Femur (tissue), 1 donor: Measurements from ENCODE around the gene SPINT2.
A peak's percentile ranks its signal among the peaks of the same experiment; 100 is the strongest.
"Not testable (repeated sequence)": the region's sequence is repeated elsewhere in the genome, so short reads cannot be mapped to it uniquely, and the experiment has no call there.

ENCODE experiments used
- DNase-seq: peaks from one replicate; pipeline ENCODE4 v3.0.0-alpha.2; 2017

SPINT2 gene, protein sequence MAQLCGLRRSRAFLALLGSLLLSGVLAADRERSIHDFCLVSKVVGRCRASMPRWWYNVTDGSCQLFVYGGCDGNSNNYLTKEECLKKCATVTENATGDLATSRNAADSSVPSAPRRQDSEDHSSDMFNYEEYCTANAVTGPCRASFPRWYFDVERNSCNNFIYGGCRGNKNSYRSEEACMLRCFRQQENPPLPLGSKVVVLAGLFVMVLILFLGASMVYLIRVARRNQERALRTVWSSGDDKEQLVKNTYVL

DNA sequence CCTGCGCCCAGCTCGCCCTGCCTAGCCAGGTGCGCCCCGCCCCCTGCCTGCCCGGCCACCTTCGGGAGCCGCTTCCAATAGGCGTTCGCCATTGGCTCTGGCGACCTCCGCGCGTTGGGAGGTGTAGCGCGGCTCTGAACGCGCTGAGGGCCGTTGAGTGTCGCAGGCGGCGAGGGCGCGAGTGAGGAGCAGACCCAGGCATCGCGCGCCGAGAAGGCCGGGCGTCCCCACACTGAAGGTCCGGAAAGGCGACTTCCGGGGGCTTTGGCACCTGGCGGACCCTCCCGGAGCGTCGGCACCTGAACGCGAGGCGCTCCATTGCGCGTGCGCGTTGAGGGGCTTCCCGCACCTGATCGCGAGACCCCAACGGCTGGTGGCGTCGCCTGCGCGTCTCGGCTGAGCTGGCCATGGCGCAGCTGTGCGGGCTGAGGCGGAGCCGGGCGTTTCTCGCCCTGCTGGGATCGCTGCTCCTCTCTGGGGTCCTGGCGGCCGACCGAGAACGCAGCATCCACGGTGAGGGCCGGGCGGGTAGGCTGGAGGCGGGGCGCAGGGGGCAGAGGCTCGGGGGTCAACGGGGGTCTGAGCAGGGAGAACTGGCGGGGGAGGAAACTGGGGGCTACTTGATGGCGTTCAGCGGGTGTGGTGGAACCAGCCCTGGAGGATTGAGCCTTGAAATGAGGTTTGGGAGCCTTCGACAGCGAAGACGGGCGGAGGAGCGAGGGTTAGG lies at the start of gene SPINT2:
TSS of gene SPINT2 (plus strand) at position 88 of the 727 bp plus-strand sequence. CDS start at position 408, 320 bp downstream.
- DNase-seq = peak; percentile 55

DNA sequence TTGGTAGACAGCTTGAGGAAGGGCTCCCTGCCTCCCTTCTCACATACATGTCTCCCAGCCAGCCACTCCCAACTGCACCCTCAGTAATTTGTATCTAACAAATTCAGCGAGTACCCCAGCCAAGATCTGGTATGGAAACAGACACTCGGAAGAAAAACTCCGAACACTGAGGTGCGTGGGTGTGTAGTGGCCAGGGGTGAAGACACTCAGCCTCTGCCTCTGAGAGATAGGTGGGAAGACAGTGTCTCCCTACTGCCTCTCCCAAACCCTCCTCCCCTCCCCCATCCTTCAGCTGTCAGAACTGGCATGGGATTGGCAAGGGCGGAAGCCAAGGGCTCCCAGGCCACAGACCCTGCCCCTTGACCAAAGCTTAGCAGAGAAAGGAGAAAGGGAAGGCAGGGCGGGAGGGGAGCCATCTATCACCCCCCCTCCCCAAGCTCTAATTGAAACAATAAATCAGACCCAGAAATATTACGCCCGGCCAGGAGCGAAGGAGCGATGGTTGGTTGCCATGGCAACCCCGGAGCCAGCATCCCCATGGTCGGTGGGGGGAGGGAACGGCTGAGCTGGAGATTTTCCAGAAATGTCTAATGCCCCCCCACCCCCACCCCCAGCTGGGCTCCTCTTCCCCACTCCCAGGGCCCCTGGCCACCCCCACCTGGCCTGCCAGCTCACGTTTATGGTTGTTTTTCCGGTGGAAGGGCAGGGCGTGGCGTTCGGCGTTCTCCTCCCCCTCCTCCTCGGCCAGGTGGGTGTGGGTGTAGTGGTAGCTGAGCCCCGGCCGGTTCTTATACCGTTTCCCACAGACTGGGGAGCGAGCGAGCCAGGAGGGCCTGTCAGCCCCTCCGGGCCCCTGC lies 47.4 kb upstream of the SPINT2 start:
- DNase-seq = no peak

DNA sequence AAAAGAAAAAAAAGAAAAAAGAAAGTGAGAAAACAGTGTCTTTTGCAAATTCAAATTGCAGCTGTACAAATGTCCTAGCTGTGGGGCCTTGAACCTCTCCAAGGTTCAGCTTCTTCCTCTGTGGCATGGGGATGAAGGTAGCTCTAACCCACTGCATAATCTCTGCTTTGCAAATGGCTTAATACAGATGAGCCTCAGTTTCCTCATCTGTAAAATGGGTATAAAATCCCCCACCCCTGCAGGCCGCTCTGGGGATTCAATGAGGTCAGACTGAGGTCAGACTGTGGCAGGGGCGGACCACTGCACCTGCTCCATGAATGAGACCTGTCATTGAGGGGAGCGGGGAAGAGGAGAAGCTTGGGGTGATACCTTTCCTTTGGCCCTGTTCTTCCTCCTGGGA lies 46.2 kb upstream of the SPINT2 start:
- no peak for DNase-seq

DNA sequence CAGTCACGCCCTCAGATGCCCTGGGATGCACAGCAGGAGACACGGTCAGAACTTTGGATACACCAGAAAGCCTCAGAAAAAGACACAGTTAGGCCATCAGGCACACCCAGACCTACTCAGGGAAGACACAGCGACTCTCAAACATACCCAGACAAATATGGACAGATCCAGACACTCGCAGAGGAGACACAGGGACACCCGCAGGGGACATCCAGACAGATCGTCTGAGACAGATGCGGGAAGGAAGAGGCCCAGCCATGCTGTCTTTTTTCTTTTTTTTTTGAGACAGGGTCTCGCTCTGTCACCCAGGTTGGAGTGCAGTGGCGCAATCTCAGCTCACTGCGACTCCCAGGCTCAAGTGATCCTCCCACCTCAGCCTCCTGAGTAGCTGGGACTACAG lies 45.2 kb upstream of the SPINT2 start:
- no peak for DNase-seq

DNA sequence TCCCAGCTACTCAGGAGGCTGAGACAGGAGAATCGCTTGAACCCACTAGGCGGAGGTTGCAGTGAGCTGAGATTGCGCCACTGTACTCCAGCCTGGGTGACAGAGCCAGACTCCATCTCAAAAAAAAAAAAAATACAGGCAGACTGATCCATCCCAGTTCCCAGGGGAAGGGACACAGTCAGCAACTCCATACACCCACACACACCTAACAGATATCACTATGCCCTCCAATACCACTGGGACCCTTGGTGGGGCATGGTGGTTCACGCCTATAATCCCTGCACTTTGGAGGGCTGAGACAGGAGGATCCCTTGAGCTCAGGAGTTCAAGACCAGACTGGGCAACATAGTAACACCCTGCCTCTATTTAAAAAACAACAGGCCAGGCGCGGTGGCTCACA lies 43.0 kb upstream of the SPINT2 start:
- no peak for DNase-seq

DNA sequence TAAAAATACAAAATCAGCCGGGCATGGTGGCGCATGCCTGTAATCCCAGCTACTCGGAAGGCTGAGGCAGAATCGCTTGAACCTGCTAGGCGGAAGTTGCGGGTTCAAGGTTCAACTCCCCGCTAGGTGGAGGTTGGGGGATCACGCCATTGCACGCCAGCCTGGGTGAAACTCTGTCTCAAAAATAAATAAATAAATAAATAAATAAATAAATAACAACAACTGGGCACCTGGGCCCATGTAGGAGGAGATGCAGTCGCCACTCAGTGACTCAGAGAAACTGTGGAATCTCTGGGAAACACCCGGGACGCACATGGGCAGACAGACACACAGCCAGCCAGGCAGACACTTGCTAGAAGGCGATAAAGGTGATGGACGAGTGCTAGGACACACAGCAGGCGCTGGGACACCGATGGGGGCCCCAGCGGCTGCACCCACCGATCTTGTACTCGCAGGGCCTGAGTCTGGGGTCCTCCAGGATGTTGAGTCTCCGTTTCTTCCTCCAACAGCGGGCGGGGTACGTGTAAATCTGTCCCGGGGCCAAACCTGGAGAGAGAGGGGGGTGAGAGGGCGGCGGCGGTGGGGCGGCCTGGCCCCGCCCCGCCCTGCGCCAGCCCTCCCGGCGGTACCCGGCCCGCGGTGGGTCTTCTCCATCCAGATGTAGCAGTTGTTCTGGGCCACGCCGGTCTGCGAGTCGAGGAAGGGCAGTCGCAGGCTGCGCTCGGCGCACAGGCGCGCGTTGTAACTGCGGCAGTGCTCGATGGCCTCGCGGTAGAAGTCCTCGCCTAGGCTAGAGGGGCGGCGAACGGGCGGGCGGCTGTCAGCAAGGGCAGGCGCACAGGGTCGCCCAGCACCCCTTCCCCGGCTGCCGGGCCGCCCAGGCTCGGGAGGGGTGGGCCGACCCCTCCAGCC lies 42.2 kb upstream of the SPINT2 start:
- DNase-seq = no peak

DNA sequence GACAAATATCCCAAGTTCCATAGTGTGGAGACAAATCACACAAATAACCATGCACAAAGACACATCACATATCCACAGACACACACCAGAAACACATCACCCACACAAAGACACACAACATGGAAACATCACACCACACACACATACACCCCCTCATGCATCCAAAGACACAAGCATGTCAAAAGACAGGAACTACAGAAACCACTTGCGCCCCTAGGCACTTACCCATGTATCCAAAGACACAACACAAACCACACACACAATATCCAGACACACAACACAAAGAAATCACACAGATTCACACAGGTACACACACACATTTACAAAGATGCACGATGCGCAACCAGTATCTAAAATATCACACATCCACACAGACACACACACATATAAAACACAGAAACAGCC lies 41.3 kb upstream of the SPINT2 start:
- DNase-seq = no peak

DNA sequence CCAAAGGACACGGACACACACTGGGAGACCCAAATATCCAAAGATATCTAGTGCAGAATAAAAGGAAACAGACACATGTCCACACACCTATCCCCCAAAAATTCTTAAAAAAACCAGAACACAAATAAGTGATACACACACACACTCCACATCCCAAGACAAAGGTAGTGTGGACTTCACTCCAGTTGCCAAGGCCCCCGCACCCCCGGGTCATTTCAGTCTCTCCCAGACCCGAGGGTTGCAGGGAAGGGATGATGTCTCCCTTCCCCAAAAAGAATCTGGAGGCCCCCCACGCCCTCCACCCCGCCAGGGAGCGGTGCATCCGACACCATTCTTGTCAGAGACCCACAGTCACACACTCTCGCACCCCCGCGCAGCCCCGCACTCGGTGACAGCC lies 40.8 kb upstream of the SPINT2 start:
- no peak for DNase-seq

DNA sequence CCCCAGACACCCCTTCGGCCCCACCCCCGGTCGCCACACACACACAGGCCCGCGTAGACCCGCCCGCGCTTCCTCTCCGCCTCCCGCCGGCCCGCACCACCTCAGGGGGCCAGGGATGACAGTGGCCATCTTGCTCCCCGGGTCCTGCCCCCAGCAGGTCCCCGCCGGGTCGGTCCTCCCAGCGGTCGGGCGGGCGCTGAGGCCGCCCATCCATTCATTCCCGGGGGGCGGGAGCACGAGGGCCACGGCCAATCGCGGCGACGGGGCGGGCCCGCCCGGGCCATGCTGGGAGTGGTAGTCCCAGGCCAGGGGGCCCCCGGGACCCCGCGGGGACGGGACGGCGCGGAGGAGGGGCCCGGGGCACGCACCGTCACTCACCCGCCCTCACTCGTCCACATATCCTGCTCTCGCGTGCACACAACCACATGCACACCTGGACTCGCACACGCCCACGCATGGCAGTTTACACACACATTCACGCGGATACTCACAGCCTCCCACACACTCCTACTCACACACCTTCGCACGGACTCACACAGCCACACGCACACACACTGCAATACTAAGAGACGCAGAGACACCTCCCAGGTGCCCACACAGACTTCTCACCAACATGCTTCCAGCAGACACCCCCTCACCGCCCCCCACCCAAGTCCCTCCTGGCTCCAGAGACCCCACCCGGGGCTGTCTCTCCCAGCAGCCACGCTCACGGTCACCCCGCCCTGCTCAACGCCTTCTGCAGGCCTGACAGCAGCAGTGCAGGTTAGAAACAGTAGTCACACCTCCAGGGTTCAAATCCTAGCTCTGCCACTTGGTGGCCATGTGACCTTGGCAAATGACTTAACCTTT lies 40.1 kb upstream of the SPINT2 start, which contains the start of gene DPF1:
TSS of gene DPF1 (minus strand) at position 209 of the 849 bp plus-strand sequence. CDS start at position 129, 80 bp downstream.
- peak; percentile 86 for DNase-seq

DNA sequence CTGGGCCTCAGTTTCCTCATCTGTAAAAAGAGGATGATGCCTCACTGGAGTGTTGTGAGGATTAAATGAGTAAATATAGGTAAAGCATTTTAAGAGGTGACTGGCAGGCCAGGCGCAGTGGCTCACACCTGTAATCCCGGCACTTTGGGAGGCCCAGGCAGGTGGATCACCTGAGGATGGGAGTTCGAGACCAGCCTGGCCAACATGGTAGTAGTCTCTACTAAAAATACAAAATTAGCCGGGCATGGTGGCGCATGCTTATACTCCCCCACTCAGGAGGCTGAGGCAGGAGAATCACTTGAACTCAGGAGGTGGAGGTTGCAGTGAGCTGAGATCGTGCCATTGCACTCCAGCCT lies 39.5 kb upstream of the SPINT2 start:
- DNase-seq = not testable (repeated sequence)

DNA sequence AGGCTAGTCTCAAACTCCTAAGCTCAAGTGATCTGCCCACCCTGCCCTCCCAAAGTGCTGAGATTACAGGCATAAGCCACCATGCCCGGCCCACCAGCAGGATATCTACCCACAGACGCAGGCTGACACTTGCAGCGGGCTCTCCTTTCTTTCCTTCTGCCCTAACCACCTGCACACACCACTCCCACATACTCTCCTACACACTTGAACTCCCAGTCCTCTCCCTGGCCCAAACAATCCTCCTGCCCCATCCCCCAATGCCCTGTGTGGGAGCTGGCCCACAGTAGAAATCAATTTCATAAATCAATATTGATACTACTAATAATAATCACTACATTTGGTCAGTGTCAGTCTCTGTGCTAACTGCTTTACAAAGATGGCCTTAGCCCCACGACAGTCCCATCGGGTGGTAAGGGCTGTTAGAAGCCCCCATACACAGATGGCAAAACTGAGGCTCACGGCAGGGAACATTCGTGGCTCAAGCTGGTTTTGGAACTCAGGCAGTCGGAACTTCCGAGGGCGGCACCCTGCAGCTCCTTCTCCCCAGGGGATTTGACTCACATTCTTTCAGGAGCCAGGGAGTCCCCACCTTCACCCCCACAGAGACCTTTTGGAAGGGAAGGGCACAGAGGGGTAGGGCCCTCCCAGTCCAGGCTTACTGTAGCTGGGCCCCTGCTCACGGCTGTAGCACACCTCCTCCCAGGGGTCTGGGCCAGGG lies 36.9 kb upstream of the SPINT2 start:
- DNase-seq = no peak

DNA sequence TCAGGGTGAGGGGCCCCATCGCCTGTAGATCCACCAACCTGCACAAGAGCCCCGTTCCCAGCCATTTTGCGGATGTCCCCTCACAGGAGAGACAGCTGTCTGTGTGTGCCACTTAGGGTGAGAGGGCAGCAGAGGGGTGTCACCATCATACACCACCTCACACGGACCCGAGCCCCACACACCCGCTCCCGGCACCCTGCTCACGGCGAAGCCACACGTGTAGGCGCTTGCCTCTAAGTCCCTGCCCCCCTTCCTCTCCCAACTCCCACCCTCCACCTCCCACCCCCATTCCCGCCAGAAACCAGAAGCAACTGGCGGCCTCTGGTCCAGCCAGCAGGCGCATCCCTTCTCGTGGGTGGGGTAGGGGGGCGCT lies 36.4 kb upstream of the SPINT2 start:
- DNase-seq = no peak

DNA sequence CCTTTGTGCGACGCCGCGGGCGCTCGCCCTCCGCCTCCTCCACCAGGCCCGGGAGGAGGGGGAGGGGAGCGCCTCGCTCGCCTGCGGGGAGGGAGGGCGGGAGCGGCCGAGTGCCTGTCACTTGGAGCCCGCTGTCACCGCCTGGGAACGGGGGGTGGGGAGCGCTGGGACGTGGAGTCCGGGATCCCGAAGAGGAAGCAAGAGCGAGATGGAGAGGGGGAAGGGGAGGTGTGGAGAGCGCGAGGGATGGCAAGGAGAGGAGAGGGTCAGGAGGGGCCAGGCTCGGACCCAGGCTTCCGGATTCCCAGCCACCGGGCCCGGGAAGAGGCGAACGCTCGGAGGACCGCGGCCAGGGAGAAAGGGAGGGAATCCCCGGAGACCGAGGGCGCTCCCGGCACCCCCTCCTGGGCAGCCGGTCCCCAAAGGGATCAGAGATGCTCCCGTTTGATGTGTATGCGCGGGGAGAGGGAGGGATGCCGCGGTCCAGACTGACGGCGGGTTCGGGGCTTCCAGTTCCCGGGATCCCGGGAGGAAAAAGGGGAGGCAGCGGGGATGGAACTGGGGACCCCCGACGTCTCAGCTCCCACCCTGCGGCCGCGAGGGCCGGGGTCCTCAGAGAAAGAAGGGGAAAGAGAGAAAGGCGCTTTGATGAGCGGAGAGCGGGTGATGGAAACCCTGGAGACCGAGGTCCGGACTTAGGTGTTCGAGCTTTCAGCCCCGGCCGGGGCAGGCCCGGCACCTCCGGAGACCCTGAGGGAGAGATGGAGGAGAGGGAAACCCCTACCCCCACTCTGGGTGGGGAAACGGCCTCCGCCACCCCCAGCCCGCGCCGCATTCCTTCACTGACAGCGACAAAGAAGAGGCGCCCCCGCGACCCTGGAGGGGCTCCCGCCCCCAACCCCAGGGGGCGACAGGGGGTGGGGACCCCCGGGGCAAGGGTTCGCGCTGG lies 35.6 kb upstream of the SPINT2 start:
- no peak for DNase-seq

DNA sequence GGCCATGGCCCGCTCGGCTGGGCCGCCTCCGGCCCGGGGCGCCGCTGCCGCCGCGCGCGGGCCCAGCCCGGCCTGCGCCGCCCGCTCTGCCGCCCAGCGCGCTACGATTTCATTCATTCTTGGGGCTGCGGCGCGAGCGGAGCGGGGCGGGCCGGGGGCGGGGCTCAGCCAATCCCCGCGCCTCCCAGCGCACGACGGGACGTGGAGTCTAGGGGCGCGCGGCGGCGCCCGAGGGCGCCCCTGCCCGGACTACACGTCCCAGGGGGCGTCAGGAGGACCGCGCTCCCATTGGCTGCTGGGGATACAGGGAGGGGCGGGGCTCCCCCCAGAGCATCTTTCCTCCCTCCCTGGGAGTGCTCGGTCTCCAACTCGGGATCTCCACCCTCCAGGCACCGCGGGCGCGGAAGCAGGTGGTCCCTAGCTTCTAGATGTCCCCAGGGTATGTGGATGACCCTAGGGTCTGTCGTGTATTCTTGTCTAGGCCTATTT lies 34.7 kb upstream of the SPINT2 start:
- DNase-seq = peak; percentile 78

DNA sequence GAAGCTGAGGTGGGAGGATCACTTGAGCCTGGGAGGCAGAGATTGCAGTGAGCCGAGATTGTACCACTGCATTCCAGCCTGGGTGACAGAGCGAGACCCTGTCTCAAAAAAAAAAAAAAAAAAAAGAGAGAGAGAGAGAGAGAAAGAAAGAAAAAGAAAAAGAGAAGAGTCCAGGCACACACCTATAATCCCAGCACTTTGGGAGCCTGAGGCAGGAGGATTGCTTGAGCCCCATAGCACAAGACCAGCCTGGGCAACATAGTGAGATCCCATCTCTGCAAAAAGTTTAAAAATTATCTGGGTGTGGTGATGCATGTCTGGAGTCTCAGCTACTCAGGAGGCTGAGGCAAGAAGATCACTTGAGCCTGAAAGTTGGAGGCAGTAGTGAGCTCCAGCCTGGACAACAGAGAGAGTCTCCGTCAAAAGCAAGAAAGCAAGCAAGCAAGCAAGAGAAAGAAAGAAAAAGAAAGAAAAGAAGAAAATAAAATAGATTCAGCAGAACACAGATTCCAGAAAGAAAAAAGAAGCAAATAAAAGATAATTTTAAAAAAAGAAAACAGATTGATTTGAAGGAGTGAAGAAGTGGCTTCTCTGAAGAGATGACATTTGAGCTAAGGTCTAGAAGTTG lies 33.8 kb upstream of the SPINT2 start:
- DNase-seq = not testable (repeated sequence)

DNA sequence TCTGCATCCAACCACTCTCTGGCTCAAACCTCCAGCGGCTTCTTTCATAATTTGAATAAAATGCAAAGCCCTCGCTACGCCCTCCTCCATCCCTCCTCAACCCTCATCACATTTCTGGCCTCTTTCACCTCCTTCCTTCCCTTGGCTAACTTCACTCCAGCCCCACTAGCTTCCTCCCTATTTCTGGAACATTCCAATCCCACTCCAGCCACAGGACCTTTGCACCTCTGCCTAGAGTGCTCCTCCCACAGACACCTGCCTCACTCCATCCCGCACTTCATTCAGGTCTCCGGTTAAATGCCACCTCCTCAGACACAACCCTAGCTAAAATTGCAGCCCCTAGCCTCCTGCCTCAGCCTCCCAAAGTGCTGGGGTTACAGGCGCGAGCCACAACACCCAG lies 32.5 kb upstream of the SPINT2 start:
- no peak for DNase-seq

DNA sequence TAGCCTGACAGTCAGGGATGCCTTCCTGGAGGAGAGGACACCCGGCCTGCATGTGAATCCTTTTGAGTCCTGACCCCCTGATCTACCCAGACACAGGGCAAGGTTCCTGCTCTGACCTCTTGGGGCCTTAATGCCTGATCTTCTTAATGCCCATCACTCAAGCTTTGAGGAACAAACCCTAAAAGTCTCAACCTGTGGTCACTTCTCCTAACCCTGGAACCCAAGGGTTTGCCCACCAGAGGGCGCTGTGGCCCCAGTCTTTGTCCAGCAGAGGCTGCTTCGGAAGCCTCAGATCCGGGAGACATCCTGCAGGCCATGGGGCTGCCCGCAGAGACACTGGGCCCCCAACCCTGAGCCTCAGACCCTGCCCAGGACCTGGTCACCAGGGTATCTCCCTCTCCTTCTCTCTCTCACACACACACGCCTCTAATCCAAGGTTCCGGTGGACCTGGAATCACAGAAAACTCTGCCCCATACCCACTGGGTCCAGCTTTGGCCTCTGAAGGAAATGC lies 30.6 kb upstream of the SPINT2 start:
- DNase-seq = peak; percentile 79

DNA sequence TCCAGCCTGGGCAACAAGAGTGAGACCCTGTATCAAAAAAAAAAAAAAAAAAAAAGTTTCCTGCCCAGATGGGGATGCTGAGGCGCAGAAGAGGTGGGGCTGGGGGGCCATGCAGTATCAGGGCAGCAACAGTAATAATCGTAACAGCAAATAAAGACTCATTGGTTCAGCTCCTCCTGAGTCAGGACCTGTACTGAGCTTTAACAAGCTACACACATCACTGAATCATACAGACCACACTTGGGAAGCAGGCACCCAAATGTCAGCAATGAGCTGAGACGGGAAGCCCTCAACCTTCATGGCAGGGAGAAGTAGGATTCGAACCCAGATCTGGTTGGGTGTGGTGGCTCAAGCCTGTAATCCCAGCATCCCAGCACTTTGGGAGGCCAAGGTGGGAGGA lies 29.8 kb upstream of the SPINT2 start:
- no peak for DNase-seq

DNA sequence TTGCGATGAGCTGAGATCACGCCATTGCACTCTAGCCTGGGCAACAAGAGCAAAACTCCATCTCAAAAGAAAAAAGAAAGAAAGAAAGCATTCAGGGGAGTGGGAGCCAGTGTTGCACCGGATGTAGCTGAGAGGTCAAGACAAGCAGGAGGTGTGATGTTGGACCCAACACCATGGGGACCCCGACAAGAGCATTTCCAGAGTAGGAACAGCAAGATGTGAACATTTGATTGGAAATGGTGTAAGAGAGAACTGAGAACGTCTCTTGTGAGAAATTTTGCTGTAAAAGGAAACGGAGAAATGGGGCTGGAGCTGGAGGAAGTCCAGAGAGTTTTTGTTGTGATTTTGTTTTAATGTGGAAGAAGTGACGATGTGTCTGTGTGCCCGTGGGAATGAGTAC lies 24.6 kb upstream of the SPINT2 start:
- peak; percentile 13 for DNase-seq
